DND-41 (cell line): ENCODE results near the gene TFCP2L1.

Experiments used
- EZH2 ChIP-seq: IDR thresholded peaks from 3 replicates; pipeline ENCODE4 v1.6.1; 2012; ENCODE audit warnings: borderline replicate concordance, low read depth, mild to moderate bottlenecking, moderate library complexity, low read length, inconsistent platforms; ENCODE audit not compliant: severe bottlenecking
- TF ChIP-seq, protein P1 (sequence below): IDR thresholded peaks from 2 replicates; pipeline ENCODE4 v1.5.1; 2012; ENCODE audit warnings: borderline replicate concordance, low read length, moderate library complexity, mild to moderate bottlenecking; ENCODE audit not compliant: poor library complexity, severe bottlenecking; ENCODE audit errors: extremely low read depth

DNA sequence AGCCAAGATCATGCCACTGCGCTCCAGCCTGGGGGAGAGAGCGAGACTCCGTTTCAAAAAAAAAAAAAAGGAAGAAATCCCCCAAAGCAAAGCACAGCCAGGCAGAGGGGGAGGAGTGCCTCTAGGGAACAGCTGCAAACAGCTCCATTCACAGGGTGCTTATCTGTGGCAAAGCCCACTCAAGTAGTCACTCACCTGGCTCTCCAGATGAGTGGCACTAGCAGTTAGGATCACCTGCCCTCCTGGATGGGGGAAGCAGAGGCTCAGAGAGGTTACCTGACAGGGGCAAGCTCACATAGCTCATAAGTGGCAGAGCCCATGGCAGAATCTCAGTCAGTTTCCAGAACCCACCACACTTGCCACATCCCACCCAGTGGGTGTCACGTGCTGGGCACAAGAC is 30.3 kb downstream of the TFCP2L1 start:
- no peak for TF ChIP-seq EZH2
- TF ChIP-seq, protein P1, sequence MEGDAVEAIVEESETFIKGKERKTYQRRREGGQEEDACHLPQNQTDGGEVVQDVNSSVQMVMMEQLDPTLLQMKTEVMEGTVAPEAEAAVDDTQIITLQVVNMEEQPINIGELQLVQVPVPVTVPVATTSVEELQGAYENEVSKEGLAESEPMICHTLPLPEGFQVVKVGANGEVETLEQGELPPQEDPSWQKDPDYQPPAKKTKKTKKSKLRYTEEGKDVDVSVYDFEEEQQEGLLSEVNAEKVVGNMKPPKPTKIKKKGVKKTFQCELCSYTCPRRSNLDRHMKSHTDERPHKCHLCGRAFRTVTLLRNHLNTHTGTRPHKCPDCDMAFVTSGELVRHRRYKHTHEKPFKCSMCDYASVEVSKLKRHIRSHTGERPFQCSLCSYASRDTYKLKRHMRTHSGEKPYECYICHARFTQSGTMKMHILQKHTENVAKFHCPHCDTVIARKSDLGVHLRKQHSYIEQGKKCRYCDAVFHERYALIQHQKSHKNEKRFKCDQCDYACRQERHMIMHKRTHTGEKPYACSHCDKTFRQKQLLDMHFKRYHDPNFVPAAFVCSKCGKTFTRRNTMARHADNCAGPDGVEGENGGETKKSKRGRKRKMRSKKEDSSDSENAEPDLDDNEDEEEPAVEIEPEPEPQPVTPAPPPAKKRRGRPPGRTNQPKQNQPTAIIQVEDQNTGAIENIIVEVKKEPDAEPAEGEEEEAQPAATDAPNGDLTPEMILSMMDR: no peak
